HepG2 (cell line): ENCODE data around the gene DGAT2. TPM values are rescaled to one million over a fixed set of nuclear protein-coding genes. Genes with fewer than 3 reads are reported as not detected.

Experiments
- CEBPB ChIP-seq: IDR thresholded peaks from 2 replicates; pipeline ENCODE4 v1.6.1; 2011; ENCODE audit warnings: low read depth, low read length, improper control_type of control experiment, borderline replicate concordance
- GABPA ChIP-seq, 2 experiments: IDR thresholded peaks; 2 replicates each; pipeline ENCODE4 v1.6.1; 2011 to 2016; ENCODE audit warnings: low read depth in 2 of 2, low read length in 1 of 2, missing biosample characterization in 1 of 2, missing genetic modification characterization in 1 of 2
- GLI4 ChIP-seq: sonication (generic); formaldehyde crosslinking; IDR thresholded peaks from 2 replicates; pipeline ENCODE4 v1.5.1; 2020; ENCODE audit warnings: missing genetic modification reagents, mild to moderate bottlenecking, moderate library complexity, borderline replicate concordance
- HNRNPH1 ChIP-seq: fragments of 200-400 bp; formaldehyde crosslinking; optimal IDR thresholded peaks from 2 replicates; pipeline ENCODE3; 2017; ENCODE audit warnings: mild to moderate bottlenecking, low read depth, low read length
- SALL1 ChIP-seq: sonication (generic); formaldehyde crosslinking; IDR thresholded peaks from 2 replicates; pipeline ENCODE4 v1.8.0; 2022; ENCODE audit warnings: mild to moderate bottlenecking, missing genetic modification reagents
- SIX1 ChIP-seq: sonication (generic); formaldehyde crosslinking; IDR thresholded peaks from 2 replicates; pipeline ENCODE4 v1.4.0; 2020; ENCODE audit warnings: missing genetic modification reagents, borderline replicate concordance
- SRSF1 ChIP-seq: fragments of 200-400 bp; formaldehyde crosslinking; optimal IDR thresholded peaks from 2 replicates; pipeline ENCODE3; 2017; ENCODE audit warnings: mild to moderate bottlenecking, low read depth, low read length, moderate library complexity
- ZFX ChIP-seq: sonication (generic); formaldehyde crosslinking; IDR thresholded peaks from 2 replicates; pipeline ENCODE4 v1.4.0; 2020; ENCODE audit warnings: mild to moderate bottlenecking, low read depth, missing genetic modification reagents, moderate library complexity
- ZNF12 ChIP-seq: sonication (generic); formaldehyde crosslinking; IDR thresholded peaks from 2 replicates; pipeline ENCODE4 v1.5.0; 2020; ENCODE audit warnings: missing genetic modification reagents
- ZNF331 ChIP-seq: sonication (generic); formaldehyde crosslinking; IDR thresholded peaks from 2 replicates; pipeline ENCODE4 v1.4.0; 2020; ENCODE audit warnings: missing genetic modification reagents
- ZNF441 ChIP-seq: sonication (generic); formaldehyde crosslinking; IDR thresholded peaks from 2 replicates; pipeline ENCODE4 v1.7.0; 2021; ENCODE audit warnings: missing genetic modification reagents, borderline replicate concordance
- ZNF782 ChIP-seq: sonication (generic); formaldehyde crosslinking; IDR thresholded peaks from 2 replicates; pipeline ENCODE4 v1.4.0; 2020; ENCODE audit warnings: missing genetic modification reagents, mild to moderate bottlenecking, borderline replicate concordance
- ZNF883 ChIP-seq: sonication (generic); formaldehyde crosslinking; IDR thresholded peaks from 2 replicates; pipeline ENCODE4 v1.5.1; 2020; ENCODE audit warnings: mild to moderate bottlenecking, missing genetic modification reagents; ENCODE audit errors: not compliant biosample characterization
- polyA plus RNA-seq, 8 experiments: library from polyadenylated mRNA; depleted of rRNA in 3 of 8; stranded (reverse) in 7 of 8; unstranded in 1 of 8; fragments of >200 nt; fragmentation: Illumina TruSeq in 4 of 8; extraction: Trizol in 4 of 8; gene quantifications; 2 replicates each; pipeline versions ENCODE4 v1.2.1 to v1.2.3, GENCODE V29; 2011 to 2016; ENCODE audit warnings: low read depth in 4 of 8, missing spikeins in 1 of 8, mixed read lengths in 1 of 8; ENCODE audit not compliant: insufficient read depth in 1 of 8
- total RNA-seq, 5 experiments: library from RNA; depleted of rRNA; stranded (reverse); fragments of >200 nt; fragmentation: Illumina TruSeq; extraction: Trizol; gene quantifications; 2 replicates each; pipeline ENCODE4 v1.2.3, GENCODE V29; 2016; ENCODE audit warnings: low read depth in 1 of 5
- TF ChIP-seq, protein P1 (sequence below): sonication (generic); formaldehyde crosslinking; IDR thresholded peaks from 2 replicates; pipeline ENCODE4 v1.5.1; 2020; ENCODE audit warnings: missing genetic modification reagents, mild to moderate bottlenecking, borderline replicate concordance
- TF ChIP-seq, protein P2 (sequence below): sonication (generic); formaldehyde crosslinking; IDR thresholded peaks from 2 replicates; pipeline ENCODE4 v1.4.0; 2020; ENCODE audit warnings: missing genetic modification reagents, mild to moderate bottlenecking, borderline replicate concordance
- TF ChIP-seq, protein P3 (sequence below): sonication (generic); formaldehyde crosslinking; IDR thresholded peaks from 2 replicates; pipeline ENCODE4 v1.5.0; 2020; ENCODE audit warnings: mild to moderate bottlenecking, missing genetic modification reagents, borderline replicate concordance
- TF ChIP-seq, protein P4 (sequence below): sonication (generic); formaldehyde crosslinking; IDR thresholded peaks from 2 replicates; pipeline ENCODE4 v1.4.0; 2020; ENCODE audit warnings: missing genetic modification reagents, borderline replicate concordance

DGAT2 gene
- total and polyA plus RNA-seq, 2 of the 13 experiments (the other 11 are each of a cell fraction or from before 2014, with no cell fraction given), result 39.0 to 65.6 TPM

DNA sequence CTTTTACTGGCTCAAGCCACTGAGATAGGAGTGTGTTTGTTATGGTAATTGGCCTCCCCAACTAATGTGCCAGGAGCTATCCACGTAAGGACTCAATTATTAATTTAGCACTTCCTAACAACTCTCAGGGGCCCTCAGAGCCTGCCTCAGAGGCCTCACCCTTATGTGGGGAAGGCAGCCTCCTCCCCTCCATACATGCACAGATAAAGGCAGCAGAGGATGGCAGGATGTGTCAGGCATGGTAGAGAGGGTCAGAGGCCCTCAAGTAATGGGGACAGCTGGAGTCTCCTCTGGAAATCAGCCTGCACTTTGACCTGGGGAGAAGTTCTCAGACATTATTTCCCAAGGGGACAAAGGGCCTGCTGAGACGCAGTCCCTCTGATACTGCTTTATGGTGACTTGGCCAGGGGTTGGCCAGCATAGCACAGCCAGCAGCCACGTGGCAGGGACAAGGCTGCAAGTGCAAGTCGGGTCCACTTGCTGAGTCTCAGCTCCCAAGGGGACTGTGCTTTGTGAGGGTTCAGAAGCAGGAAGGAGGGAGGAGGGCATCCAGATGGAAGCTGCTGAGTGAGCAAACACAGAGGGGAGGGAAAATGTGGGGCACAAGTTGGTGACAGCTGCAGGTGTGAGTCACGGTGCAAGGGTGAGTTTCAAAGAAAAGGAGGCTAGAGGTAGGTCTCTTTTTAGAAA is 33.9 kb upstream of the DGAT2 start (continued):
- TF ChIP-seq, protein P1, sequence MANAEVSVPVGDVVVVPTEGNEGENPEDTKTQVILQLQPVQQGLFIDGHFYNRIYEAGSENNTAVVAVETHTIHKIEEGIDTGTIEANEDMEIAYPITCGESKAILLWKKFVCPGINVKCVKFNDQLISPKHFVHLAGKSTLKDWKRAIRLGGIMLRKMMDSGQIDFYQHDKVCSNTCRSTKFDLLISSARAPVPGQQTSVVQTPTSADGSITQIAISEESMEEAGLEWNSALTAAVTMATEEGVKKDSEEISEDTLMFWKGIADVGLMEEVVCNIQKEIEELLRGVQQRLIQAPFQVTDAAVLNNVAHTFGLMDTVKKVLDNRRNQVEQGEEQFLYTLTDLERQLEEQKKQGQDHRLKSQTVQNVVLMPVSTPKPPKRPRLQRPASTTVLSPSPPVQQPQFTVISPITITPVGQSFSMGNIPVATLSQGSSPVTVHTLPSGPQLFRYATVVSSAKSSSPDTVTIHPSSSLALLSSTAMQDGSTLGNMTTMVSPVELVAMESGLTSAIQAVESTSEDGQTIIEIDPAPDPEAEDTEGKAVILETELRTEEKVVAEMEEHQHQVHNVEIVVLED, result no peak
- TF ChIP-seq ZNF883 (CRISPR knock-in tag) (no peak), GLI4 (CRISPR knock-in tag) (no peak), ZFX (CRISPR knock-in tag) (peak; percentile 21; the same call in 1 of the 2 replicates), ZNF12 (CRISPR knock-in tag) (no peak), SIX1 (CRISPR knock-in tag) (no peak), ZNF331 (no peak), ZNF441 (CRISPR knock-in tag) (0 out of 2 replicates have a peak, but pooled peaks have one; percentile 22), ZNF782 (CRISPR knock-in tag) (no peak), HNRNPH1 (no peak), SALL1 (CRISPR knock-in tag) (peak; percentile 58), SRSF1 (no peak), CEBPB (no peak), GABPA (IDR thresholded peaks at IDR 0.05; ENCODE audit: low read depth, low read length) (no peak), GABPA (CRISPR knock-in tag; IDR thresholded peaks at IDR 0.05; ENCODE audit: low read depth) (no peak)
- TF ChIP-seq, protein P2, sequence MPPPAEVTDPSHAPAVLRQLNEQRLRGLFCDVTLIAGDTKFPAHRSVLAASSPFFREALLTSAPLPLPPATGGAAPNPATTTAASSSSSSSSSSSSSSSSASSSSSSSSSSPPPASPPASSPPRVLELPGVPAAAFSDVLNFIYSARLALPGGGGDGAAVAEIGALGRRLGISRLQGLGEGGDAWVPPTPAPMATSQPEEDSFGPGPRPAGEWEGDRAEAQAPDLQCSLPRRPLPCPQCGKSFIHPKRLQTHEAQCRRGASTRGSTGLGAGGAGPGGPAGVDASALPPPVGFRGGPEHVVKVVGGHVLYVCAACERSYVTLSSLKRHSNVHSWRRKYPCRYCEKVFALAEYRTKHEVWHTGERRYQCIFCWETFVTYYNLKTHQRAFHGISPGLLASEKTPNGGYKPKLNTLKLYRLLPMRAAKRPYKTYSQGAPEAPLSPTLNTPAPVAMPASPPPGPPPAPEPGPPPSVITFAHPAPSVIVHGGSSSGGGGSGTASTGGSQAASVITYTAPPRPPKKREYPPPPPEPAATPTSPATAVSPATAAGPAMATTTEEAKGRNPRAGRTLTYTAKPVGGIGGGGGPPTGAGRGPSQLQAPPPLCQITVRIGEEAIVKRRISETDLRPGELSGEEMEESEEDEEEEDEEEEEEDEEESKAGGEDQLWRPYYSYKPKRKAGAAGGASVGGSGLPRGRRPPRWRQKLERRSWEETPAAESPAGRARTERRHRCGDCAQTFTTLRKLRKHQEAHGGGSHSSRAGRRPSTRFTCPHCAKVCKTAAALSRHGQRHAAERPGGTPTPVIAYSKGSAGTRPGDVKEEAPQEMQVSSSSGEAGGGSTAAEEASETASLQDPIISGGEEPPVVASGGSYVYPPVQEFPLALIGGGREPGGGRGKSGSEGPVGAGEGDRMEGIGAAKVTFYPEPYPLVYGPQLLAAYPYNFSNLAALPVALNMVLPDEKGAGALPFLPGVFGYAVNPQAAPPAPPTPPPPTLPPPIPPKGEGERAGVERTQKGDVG (CRISPR knock-in tag), result no peak
- TF ChIP-seq, protein P3, sequence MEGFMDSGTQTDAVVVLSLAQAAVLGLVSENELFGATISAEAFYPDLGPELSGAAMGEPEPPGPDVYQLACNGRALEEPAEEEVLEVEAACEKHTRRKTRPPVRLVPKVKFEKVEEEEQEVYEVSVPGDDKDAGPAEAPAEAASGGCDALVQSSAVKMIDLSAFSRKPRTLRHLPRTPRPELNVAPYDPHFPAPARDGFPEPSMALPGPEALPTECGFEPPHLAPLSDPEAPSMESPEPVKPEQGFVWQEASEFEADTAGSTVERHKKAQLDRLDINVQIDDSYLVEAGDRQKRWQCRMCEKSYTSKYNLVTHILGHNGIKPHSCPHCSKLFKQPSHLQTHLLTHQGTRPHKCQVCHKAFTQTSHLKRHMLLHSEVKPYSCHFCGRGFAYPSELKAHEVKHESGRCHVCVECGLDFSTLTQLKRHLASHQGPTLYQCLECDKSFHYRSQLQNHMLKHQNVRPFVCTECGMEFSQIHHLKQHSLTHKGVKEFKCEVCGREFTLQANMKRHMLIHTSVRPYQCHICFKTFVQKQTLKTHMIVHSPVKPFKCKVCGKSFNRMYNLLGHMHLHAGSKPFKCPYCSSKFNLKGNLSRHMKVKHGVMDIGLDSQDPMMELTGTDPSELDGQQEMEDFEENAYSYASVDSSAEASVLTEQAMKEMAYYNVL, result 0 out of 2 replicates have a peak, but pooled peaks have one; percentile 35
- TF ChIP-seq, protein P4, sequence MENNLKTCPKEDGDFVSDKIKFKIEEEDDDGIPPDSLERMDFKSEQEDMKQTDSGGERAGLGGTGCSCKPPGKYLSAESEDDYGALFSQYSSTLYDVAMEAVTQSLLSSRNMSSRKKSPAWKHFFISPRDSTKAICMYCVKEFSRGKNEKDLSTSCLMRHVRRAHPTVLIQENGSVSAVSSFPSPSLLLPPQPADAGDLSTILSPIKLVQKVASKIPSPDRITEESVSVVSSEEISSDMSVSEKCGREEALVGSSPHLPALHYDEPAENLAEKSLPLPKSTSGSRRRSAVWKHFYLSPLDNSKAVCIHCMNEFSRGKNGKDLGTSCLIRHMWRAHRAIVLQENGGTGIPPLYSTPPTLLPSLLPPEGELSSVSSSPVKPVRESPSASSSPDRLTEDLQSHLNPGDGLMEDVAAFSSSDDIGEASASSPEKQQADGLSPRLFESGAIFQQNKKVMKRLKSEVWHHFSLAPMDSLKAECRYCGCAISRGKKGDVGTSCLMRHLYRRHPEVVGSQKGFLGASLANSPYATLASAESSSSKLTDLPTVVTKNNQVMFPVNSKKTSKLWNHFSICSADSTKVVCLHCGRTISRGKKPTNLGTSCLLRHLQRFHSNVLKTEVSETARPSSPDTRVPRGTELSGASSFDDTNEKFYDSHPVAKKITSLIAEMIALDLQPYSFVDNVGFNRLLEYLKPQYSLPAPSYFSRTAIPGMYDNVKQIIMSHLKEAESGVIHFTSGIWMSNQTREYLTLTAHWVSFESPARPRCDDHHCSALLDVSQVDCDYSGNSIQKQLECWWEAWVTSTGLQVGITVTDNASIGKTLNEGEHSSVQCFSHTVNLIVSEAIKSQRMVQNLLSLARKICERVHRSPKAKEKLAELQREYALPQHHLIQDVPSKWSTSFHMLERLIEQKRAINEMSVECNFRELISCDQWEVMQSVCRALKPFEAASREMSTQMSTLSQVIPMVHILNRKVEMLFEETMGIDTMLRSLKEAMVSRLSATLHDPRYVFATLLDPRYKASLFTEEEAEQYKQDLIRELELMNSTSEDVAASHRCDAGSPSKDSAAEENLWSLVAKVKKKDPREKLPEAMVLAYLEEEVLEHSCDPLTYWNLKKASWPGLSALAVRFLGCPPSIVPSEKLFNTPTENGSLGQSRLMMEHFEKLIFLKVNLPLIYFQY (CRISPR knock-in tag), result no peak
